Measurements from ENCODE around the gene AMN.

AMN gene

DNA sequence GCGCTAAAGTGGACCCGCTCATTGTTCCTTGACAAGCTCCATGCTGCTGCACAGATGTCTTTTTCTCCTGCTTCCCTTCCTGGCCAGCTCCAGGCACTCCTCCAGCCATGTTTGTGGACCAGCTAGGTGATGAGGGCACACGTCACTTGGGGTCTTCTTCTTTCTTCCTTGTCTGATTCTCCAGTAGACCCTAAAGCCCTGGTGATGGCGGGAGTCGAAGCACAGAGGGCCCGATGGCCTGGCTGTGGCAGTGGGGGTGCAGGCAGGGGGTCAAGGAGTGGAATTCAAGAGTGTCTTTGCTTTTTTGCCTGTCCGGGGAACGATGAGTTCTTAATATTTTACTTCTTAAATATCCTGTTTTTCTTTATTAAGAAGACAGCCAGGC lies 23.0 kb upstream of the AMN start:
- no peak overlapping the region for H3K4me2 ChIP-seq (ENCODE audit: insufficient read depth, low read length)
- H3K79me2 ChIP-seq (ENCODE audit: insufficient read depth, low read length): no peaks in the 10 kb centered on the region
- no peaks in the 10 kb centered on the region for H3K27me3 ChIP-seq (ENCODE audit: insufficient read depth, low read length, poor library complexity)
- H3K36me3 ChIP-seq (ENCODE audit: insufficient read depth, low read length): peaks cover 72% of the 10 kb centered on the region
- DNase-seq (no peak), ATAC-seq (ENCODE audit: insufficient read depth, low read depth) (no peak)
- H3K9ac ChIP-seq (ENCODE audit: low read depth, low read length): no peak overlapping the region
- no peak overlapping the region for H2AFZ ChIP-seq (ENCODE audit: low read depth, low read length)
- H3K27ac ChIP-seq (ENCODE audit: low read length): no peak overlapping the region
- H3K9me3 ChIP-seq (ENCODE audit: insufficient read depth, low read length, severe bottlenecking): no peaks in the 10 kb centered on the region
- no peak overlapping the region for H3K4me3 ChIP-seq (ENCODE audit: low read depth in 1 of 2, low read length in 2 of 2)
- TF ChIP-seq, protein P1, sequence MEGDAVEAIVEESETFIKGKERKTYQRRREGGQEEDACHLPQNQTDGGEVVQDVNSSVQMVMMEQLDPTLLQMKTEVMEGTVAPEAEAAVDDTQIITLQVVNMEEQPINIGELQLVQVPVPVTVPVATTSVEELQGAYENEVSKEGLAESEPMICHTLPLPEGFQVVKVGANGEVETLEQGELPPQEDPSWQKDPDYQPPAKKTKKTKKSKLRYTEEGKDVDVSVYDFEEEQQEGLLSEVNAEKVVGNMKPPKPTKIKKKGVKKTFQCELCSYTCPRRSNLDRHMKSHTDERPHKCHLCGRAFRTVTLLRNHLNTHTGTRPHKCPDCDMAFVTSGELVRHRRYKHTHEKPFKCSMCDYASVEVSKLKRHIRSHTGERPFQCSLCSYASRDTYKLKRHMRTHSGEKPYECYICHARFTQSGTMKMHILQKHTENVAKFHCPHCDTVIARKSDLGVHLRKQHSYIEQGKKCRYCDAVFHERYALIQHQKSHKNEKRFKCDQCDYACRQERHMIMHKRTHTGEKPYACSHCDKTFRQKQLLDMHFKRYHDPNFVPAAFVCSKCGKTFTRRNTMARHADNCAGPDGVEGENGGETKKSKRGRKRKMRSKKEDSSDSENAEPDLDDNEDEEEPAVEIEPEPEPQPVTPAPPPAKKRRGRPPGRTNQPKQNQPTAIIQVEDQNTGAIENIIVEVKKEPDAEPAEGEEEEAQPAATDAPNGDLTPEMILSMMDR (IDR thresholded peaks at IDR 0.05; ENCODE audit: borderline replicate concordance, extremely low read depth, low read length, poor library complexity, severe bottlenecking): no peak
- TF ChIP-seq EZH2 (IDR thresholded peaks at IDR 0.05; ENCODE audit: borderline replicate concordance, low read depth, low read length, severe bottlenecking): no peak
- no peaks in the 10 kb centered on the region for H3K4me1 ChIP-seq (ENCODE audit: insufficient read depth, low read length)
- no peaks in the 10 kb centered on the region for H4K20me1 ChIP-seq (ENCODE audit: insufficient read depth, low read length)

DNA sequence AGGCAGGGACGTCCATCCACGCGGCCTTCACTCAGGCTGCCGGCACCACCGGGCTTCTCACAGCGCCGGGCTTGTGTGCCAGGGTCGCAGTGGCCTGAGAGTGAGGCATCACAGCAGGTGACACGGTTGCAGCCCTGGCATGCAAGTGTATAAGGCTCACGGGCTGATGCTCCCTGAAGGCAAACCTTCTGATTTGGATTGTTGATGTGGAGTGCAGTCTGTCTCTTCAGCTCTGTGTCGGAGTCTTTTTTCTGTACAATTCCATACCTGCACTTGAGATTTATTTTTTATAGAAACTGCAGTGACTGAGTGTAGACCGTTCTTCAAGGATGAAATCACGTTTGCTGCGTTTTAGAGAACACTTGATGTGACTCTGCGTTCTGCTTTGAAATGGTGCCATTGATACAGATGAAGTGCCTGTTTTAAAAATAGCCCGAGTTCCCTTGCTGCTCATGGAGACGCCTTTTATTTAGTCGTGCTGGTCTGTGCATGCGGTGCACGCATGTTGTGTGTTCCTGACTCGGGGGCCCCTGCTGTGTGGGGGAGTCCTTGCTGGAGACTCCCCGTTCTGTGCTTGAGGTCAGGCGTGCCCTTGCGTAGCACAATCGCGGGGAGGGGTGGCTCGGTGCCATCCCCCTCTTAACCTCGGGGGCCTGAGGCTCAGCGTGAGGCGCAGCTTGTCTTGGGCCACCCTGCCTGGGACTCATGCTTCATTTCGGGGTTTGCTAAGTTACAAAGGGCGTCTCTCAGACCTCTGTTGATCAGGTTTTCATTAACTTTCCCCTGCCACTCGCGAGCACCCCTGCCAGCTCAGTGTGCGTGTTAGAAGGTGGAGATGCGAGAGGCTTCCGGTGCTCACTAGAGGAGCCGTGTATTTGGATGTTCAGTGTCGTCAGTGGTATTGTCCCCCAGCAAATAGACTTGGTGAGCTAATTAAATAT lies 21.6 kb upstream of the AMN start:
- Histone ChIP-seq H3K9ac (ENCODE audit: low read depth, low read length) (no peak overlapping the region), H3K36me3 (ENCODE audit: insufficient read depth, low read length) (peaks cover 71% of the 10 kb centered on the region)

DNA sequence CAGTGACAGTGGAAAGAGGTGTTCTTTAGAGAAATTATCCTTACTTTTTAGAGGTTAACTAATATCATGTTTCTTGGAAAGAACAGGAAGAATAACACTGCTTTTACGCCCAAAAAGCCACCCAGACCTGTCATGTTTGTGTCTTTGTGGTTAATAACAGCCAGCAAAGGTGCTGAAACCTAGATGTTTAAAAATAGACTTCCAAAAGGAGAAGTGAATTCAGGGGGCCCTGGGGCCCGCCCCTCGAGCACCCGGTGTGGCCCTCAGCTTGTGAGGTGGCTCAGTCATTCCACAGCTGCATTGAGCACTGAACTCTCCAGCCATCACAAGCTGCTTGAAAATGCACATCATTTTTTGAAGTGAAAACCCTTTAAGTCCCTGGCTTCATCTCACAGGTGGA lies 20.8 kb upstream of the AMN start:
- H3K4me2 ChIP-seq (ENCODE audit: insufficient read depth, low read length): no peak overlapping the region
- no peak overlapping the region for H3K4me3 ChIP-seq (ENCODE audit: low read depth in 1 of 2, low read length in 2 of 2)
- no peaks in the 10 kb centered on the region for H3K4me1 ChIP-seq (ENCODE audit: insufficient read depth, low read length)
- H3K79me2 ChIP-seq (ENCODE audit: insufficient read depth, low read length): no peaks in the 10 kb centered on the region
- no peak overlapping the region for H3K9ac ChIP-seq (ENCODE audit: low read depth, low read length)
- H3K36me3 ChIP-seq (ENCODE audit: insufficient read depth, low read length): peaks cover 71% of the 10 kb centered on the region
- TF ChIP-seq EZH2 (IDR thresholded peaks at IDR 0.05; ENCODE audit: borderline replicate concordance, low read depth, low read length, severe bottlenecking): no peak
- TF ChIP-seq, protein P1 (IDR thresholded peaks at IDR 0.05; ENCODE audit: borderline replicate concordance, extremely low read depth, low read length, poor library complexity, severe bottlenecking): no peak
- no peak overlapping the region for H3K27ac ChIP-seq (ENCODE audit: low read length)
- no peak for DNase-seq
- no peak overlapping the region for H2AFZ ChIP-seq (ENCODE audit: low read depth, low read length)
- no peak for ATAC-seq (ENCODE audit: insufficient read depth, low read depth)
- H3K27me3 ChIP-seq (ENCODE audit: insufficient read depth, low read length, poor library complexity): no peaks in the 10 kb centered on the region
- no peaks in the 10 kb centered on the region for H3K9me3 ChIP-seq (ENCODE audit: insufficient read depth, low read length, severe bottlenecking)
- no peaks in the 10 kb centered on the region for H4K20me1 ChIP-seq (ENCODE audit: insufficient read depth, low read length)

More for the DNA sequence above, 21.6 kb upstream of the AMN start:
- Histone ChIP-seq H3K9me3 (ENCODE audit: insufficient read depth, low read length, severe bottlenecking) (no peaks in the 10 kb centered on the region), H4K20me1 (ENCODE audit: insufficient read depth, low read length) (no peaks in the 10 kb centered on the region), H3K4me2 (ENCODE audit: insufficient read depth, low read length) (no peak overlapping the region), H3K27ac (ENCODE audit: low read length) (no peak overlapping the region), H3K79me2 (ENCODE audit: insufficient read depth, low read length) (no peaks in the 10 kb centered on the region), H3K4me3 (ENCODE audit: low read depth in 1 of 2, low read length in 2 of 2) (no peak overlapping the region), H2AFZ (ENCODE audit: low read depth, low read length) (no peak overlapping the region), H3K27me3 (ENCODE audit: insufficient read depth, low read length, poor library complexity) (no peaks in the 10 kb centered on the region), H3K4me1 (ENCODE audit: insufficient read depth, low read length) (no peaks in the 10 kb centered on the region)
- DNase-seq (no peak), ATAC-seq (ENCODE audit: insufficient read depth, low read depth) (no peak)
- no peak for TF ChIP-seq EZH2 (IDR thresholded peaks at IDR 0.05; ENCODE audit: borderline replicate concordance, low read depth, low read length, severe bottlenecking)
- TF ChIP-seq, protein P1 (IDR thresholded peaks at IDR 0.05; ENCODE audit: borderline replicate concordance, extremely low read depth, low read length, poor library complexity, severe bottlenecking): no peak

All from DND-41 (cell line).